CD4-positive, alpha-beta T cell treated with Interleukin-2 at 100 ng/mL for 4 hours (primary cell): ENCODE measurements around the gene OSBPL10.

Experiments
- DNase-seq: peaks from one replicate; pipeline ENCODE4 v3.0.0-alpha.2; 2020; ENCODE audit warnings: low spot score

The OSBPL10 gene

GRCh38 chr3:31921837-31922236 lies 59.2 kb downstream of the OSBPL10 start:
- DNase-seq, result no peak

DNA sequence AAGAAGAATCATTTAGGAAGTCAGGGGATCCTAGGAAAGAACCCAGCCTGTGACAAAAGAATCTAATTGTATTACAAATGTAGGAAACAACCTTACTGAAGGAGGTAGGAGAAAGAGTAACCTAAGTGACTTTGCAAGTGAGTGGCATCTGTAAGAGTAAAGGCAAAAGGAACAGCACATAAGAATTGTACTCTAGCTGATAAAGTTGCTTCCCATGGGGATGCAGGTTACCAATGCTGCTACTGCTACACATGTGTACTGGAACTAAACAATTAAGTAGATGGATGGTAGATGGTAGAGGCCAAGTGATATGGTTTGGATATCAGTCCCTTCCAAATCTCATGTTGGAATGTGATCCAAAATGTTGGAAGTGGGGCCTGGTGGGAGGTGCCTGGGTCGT lies 60.8 kb downstream of the OSBPL10 start:
- DNase-seq, result no peak

- no peak for DNase-seq
These were observed 61.5 kb downstream of the OSBPL10 start for GRCh38 chr3:31919528-31919927.

DNA sequence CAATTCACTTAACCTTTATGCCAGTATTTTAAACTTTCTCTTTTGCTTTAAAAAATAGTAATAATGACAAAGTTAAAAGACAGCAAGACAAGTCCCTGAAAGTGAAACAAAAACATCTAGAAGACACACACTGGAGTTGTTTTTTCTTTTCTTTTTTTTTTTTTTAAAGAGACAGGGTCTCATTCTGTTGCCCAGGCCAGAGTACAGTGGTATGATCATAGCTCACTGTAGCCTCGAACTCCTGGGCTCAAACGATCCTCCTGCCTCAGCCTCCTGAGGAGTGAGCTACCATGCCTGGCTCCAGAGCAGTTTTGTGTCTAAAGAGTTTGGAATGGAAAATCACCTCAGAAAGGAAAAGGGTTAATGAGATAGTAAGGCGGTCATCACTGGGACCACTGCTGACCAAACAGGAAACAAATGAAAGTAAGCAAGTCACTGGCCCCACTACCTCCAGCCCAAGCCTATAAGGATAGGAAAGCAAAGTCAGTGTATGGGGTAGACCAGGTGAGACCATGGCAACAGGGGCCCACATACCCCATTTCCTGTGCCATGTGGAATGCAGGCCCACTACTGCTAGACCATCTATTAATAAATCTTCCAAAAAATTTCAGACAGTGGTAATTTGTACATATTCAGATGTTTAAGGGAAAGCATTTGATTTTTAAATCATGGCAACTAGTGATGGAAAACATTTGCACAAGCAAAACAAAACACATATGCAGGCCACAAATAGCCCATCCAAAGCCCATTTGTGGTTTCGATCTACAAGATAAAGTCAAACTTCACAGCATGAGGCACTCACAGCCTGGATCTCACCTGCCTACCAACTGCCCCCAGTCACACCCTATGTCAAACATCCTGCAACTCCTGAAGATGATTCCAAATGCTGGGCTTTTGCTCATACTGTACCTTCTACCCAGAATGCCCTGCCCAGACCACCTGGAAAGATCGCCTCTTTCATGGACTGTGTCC lies 62.6 kb downstream of the OSBPL10 start:
- DNase-seq, result no peak

DNA sequence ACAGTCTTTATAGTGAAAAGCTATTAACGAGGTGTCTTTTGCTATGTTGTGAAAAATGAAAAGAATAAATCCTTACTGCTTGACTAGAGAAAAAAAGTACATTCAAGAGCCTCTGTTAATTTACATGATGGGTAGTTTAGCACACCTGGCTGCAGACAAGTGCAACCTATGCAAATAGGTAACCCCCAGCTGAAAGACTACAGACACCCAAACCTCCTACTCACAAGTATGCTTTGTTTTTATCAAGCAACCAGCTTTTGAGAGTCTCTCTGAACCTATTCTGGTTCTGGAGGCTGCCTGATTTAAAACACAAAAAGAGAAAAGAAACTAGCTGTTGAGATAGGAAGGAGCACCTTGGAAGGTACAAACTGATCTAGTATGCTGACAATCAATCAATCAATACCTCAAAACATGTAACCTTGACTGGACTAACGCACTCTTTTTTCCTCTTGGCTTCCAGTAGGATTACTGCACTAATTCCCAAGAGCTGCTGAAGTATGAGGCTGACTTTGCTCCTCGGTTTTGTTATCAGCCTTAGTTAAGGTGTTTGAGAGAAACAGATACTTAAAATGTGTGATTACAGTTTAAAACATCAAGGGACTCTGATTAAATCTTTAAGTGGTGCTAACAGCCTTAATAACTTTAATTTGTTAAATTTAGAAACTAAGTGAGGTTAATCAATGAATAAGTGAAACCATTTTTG lies 63.6 kb downstream of the OSBPL10 start:
- DNase-seq, result no peak

DNA sequence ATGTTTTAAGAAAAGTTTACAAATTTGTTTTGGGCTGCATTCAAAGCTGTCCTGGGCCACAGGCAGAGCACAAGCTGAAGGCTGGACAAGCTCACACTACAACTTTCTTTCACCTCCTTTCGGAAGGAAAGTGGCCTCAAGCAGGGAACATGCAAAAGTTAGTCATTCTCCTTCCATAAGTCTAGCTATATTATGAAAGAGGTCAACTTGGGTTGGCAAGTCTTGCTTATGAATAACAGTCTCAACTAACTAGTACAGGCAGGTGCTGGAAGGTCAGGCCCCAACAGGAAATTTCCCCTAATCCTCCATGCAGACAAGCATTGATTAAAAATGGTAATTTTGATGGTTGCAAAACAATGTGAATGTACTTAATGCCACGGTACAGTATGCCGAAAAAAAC lies 69.4 kb downstream of the OSBPL10 start:
- DNase-seq, result no peak

- DNase-seq, result no peak
These were observed 69.9 kb downstream of the OSBPL10 start for GRCh38 chr3:31911124-31911523.

DNA sequence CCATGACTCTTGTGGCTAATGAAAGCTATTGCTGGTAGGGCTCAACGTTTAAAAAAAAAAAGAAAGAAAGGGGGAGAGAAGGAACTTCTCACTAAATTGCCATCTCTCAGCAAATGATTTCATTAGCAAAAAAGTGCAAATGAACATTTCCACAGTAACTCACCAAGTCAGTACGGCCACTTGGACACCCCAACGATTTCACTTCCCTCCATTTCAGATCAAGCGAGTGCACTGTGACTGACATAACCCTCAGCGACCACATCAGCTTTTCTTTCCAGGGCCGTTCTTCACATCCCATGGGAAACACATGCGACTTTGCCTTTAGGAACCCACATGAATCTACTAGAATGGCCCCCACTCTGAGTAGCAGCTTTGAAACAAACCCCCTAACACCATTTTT lies 71.6 kb downstream of the OSBPL10 start:
- DNase-seq, result no peak

DNA sequence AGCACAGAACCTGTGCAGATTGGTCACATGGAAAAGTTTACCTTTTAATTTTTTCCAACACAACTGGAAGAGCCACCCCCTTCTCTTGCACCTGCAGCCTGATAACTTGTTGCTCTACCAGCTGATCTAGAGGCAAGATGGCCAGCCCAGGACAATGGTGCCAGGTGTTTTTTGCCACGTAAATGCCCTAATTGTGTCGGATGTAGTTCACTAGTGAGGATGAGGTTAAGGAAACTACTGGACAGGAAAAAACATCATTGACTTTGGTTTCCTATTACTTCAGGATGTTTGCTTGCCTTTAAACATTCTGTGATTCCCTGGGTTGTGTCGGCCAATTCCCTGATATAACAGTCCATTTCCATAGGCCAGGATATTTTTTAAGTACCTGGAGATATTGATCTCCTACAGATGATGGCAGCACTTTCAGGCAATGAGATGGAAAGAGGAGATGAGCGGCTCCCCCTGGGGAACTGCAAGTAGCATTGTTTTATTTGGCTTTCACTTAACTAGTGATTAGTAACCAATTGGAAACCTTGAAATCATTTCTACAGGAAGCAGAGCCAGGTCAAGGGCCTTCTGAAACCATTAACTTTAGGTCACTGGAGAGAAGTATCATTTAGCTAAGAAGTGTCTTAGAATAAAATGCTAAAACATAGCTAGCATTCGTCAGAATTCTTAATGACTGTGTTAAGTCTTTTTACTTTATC lies 72.5 kb downstream of the OSBPL10 start:
- no peak for DNase-seq

DNA sequence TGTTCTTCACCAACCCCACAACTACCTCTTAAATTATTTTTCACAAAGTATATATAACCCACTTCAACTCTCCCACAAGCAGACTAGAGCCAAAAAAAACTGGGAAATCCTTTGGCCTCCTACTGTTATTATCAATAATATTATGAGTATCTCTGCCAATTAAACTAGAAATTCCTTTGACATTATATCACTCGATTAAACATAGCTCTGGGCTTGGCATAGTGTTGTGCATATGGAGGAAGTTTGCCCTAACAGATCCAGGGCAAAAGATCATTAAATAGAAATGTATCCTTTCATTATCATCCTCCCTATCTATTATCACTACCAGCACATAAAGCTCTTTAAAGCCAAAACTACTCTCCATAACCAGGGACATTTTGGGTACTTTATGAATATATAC lies 74.9 kb downstream of the OSBPL10 start:
- DNase-seq, result no peak

GRCh38 chr3:31903686-31904431 lies 77.2 kb downstream of the OSBPL10 start:
- no peak for DNase-seq

- no peak for DNase-seq
These were observed 80.5 kb downstream of the OSBPL10 start for GRCh38 chr3:31900583-31900982.

DNA sequence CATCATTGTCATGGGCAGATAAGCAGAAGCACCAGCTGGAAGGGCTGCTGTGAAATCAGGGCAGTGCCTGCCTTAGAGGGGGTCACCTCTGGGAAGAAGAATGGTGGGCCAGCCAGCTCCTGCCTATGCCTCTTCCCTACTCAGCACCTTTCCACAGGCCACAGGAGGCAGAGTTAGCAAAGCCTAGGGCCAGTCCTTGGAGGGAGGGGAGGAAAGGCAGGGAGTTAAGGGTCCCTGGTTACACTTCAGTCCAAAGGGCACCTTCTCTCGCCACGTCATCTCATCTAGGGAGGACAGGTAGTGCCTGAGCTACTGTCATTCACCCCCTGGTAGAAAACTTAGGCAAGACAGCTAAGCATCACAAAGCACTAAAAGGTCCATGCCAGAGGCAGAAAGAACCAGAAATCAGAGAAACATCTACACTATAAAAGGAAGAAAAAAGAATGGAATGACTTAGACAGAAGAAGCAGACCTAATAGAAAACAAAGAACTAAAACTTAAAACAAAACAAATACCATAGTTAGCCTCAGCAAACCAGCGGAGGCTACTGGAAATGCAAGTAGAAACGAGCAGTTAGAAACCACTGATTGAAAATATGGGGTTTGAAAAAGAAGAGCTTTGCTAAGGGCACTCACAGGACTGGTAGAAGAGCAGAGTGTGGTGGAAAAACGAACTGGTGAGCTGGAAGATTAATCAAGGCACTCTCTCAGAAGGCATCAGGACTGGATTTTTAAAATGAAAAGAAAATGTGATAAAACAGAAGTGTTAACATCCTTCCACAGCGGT lies 84.2 kb downstream of the OSBPL10 start:
- DNase-seq, result no peak

GRCh38 chr3:31896026-31896425 lies 85.0 kb downstream of the OSBPL10 start:
- no peak for DNase-seq

DNA sequence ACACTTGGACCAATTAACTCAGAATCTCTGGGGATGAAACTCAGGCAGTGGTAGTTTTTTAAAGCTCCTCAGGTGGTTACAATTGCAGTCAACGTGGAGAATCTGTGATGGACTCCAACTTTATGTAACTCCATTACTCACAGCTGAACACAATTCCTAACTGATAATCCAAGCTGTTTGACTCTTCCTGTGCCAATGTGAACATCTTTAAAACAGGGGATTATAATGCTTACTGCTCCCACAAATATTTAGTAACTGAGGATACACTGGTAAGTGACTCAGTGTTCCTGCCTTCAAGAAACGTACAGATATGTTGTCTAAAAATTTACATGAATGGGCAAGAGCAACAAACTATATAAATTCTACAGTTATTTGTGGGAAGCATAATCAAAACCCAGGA lies 85.6 kb downstream of the OSBPL10 start:
- no peak for DNase-seq

- DNase-seq, result no peak
These were observed 88.0 kb downstream of the OSBPL10 start for GRCh38 chr3:31892916-31893573.

- no peak for DNase-seq
These were observed 88.6 kb downstream of the OSBPL10 start for GRCh38 chr3:31892500-31892899.

GRCh38 chr3:31891876-31892455 lies 89.1 kb downstream of the OSBPL10 start:
- DNase-seq, result no peak

DNA sequence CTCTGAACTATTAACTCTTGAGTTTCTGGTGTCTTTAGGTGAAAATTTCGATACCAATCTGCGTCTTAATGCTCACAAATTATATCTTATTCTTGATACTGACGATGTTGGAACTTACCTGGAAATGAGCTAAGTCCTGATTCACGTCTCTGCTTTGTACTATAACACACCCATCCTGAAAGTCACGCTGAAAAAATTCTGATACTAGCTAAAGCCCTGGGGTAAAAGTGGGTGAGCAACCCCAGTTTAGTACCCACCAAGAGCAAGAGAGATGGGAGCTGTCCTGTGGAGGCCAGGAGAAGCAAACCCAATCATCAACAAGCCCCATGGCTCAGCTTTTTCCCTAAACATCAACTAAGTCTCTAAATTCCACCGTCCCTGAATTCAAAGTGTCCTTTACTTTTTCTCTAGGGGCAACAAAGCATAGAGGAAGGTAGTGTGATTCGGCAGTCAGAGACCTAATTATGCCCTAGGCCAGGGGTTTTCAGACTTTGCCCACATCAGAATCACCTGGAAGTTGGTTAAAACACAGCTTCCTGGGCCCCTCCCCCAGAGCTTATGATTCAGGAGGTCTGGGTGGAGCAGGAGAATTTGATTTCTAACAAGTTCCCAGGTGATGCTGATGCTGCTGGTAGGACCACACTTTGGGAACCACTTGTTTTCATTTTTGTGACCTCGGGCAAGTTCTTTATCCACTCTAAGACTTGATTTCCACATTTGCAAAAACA lies 90.2 kb downstream of the OSBPL10 start:
- no peak for DNase-seq

DNA sequence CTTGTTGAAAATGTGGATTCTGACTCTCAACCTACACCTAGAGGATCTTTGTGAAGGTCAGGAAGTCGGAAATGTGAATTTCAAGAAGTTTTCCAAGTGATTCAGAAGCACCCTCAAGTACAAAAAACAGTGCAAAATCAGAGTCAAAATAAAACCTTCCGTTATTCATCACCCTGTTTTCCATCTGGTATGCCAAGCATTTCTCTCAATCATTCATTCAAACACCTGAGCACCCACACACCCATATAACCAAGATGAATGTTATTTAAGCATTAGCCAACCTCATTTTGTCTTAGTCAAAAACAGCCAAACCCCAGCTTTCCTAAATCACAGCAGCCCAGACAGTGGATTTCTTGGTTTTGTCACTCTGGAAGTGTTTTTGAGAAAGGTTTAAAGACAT lies 91.1 kb downstream of the OSBPL10 start:
- no peak for DNase-seq
